CD14-positive monocyte (primary cell): ENCODE measurements around the gene FATE1. TPM values are rescaled to one million over a fixed set of nuclear protein-coding genes. Genes with fewer than 3 reads are reported as not detected.

Experiments
- DNase-seq, 3 donors: peaks; one replicate each; pipeline ENCODE4 v3.0.0-alpha.2; 2011 to 2022
- H2AFZ ChIP-seq: 2 replicates; pipeline ENCODE4 v1.6.0; 2012; ENCODE audit warnings: mild to moderate bottlenecking, low read depth, low read length, inconsistent platforms; ENCODE audit not compliant: insufficient read depth, poor library complexity, severe bottlenecking
- H3K27ac ChIP-seq, 2 donors: 1 replicate in 1 of 2; 2 replicates in 1 of 2; pipeline ENCODE4 v1.5.1; 2012 to 2013; ENCODE audit warnings: low read length in 2 of 2, control low read depth in 1 of 2, inconsistent platforms in 1 of 2, low read depth in 1 of 2, mild to moderate bottlenecking in 1 of 2
- H3K27me3 ChIP-seq, 2 donors: one replicate each; pipeline versions ENCODE4 v1.6.0 to v1.6.1; 2011 to 2013; ENCODE audit warnings: low read length in 2 of 2; ENCODE audit not compliant: control insufficient read depth in 2 of 2, insufficient read depth in 2 of 2
- H3K36me3 ChIP-seq, 2 donors: replicated peaks in 1 of 2; 1 replicate in 1 of 2; 2 replicates in 1 of 2; pipeline versions ENCODE4 v1.5.1 to v1.6.1; 2012 to 2013; ENCODE audit warnings: low read length in 2 of 2, control low read depth in 1 of 2, inconsistent platforms in 1 of 2, mild to moderate bottlenecking in 1 of 2; ENCODE audit not compliant: insufficient read depth in 2 of 2, control insufficient read depth in 1 of 2
- H3K4me1 ChIP-seq, 2 donors: 1 replicate in 1 of 2; 2 replicates in 1 of 2; pipeline versions ENCODE4 v1.5.1 to v1.6.1; 2012 to 2013; ENCODE audit warnings: low read length in 2 of 2, control low read depth in 1 of 2, inconsistent platforms in 1 of 2, mild to moderate bottlenecking in 1 of 2, moderate library complexity in 1 of 2; ENCODE audit not compliant: insufficient read depth in 2 of 2, control insufficient read depth in 1 of 2
- H3K4me2 ChIP-seq: replicated peaks from 2 replicates; pipeline ENCODE3; 2012; ENCODE audit warnings: low read length, moderate library complexity, mild to moderate bottlenecking; ENCODE audit not compliant: poor library complexity, severe bottlenecking; ENCODE audit errors: extremely low read depth
- H3K4me3 ChIP-seq, 3 experiments: fragments of 200-600 bp in 1 of 3; sonication (generic) in 1 of 3; replicated peaks in 1 of 3; 1 replicate in 2 of 3; 2 replicates in 1 of 3; pipeline ENCODE4 v1.5.1; 2011 to 2013; ENCODE audit warnings: low read length in 3 of 3, mild to moderate bottlenecking in 3 of 3, control low read depth in 2 of 3, low read depth in 2 of 3, inconsistent platforms in 1 of 3, moderate library complexity in 1 of 3
- H3K79me2 ChIP-seq: 2 replicates; pipeline ENCODE4 v1.6.0; 2012; ENCODE audit warnings: mild to moderate bottlenecking, control low read depth, inconsistent platforms, low read length, moderate library complexity; ENCODE audit not compliant: insufficient read depth
- H3K9ac ChIP-seq: 2 replicates; pipeline ENCODE4 v1.6.0; 2017; ENCODE audit warnings: low read length, mild to moderate bottlenecking; ENCODE audit not compliant: insufficient read depth, poor library complexity, severe bottlenecking
- H3K9me3 ChIP-seq, 2 donors: replicated peaks in 1 of 2; 1 replicate in 1 of 2; 2 replicates in 1 of 2; pipeline versions ENCODE4 v1.5.1 to v1.6.1; 2012 to 2013; ENCODE audit warnings: low read length in 2 of 2, control low read depth in 1 of 2; ENCODE audit not compliant: control insufficient read depth in 1 of 2, insufficient read depth in 1 of 2
- H4K20me1 ChIP-seq: 2 replicates; pipeline ENCODE4 v1.6.0; 2012; ENCODE audit warnings: mild to moderate bottlenecking, low read length, control low read depth, moderate library complexity; ENCODE audit not compliant: insufficient read depth
- H3K27ac Mint-ChIP-seq, 7 donors: one replicate each; pipeline ENCODE4 v1.8.0; 2020; ENCODE audit warnings: mild to moderate bottlenecking in 7 of 7, mixed read lengths in 7 of 7, moderate library complexity in 6 of 7, inconsistent platforms in 2 of 7
- H3K27me3 Mint-ChIP-seq, 3 donors: one replicate each; pipeline ENCODE4 v1.8.0; 2021 to 2022; ENCODE audit warnings: low read depth in 3 of 3, mild to moderate bottlenecking in 3 of 3, mixed read lengths in 3 of 3, moderate library complexity in 3 of 3, inconsistent platforms in 1 of 3
- H3K36me3 Mint-ChIP-seq, 2 donors: one replicate each; pipeline ENCODE4 v1.8.0; 2020; ENCODE audit warnings: mixed read lengths in 2 of 2, inconsistent platforms in 1 of 2, mild to moderate bottlenecking in 1 of 2
- H3K4me1 Mint-ChIP-seq: one replicate; pipeline ENCODE4 v1.8.0; 2020; ENCODE audit warnings: mild to moderate bottlenecking, mixed read lengths
- H3K4me3 Mint-ChIP-seq, 2 donors: one replicate each; pipeline ENCODE4 v1.8.0; 2020; ENCODE audit warnings: mild to moderate bottlenecking in 2 of 2, mixed read lengths in 2 of 2, moderate library complexity in 1 of 2
- H3K9me3 Mint-ChIP-seq, 7 donors: one replicate each; pipeline ENCODE4 v1.8.0; 2020 to 2022; ENCODE audit warnings: mixed read lengths in 7 of 7, mild to moderate bottlenecking in 6 of 7, moderate library complexity in 6 of 7, inconsistent platforms in 2 of 7
- WGBS: methylation state at CpG from one replicate; pipeline ENCODE4 v1.1.5; 2013; ENCODE audit warnings: missing lambda C conversion rate; ENCODE audit not compliant: insufficient coverage; 5-methylcytosine and 5-hydroxymethylcytosine counted together
- intact Hi-C, 2 donors: fragments of 100-400 bp; cut with micrococcal nuclease; formaldehyde crosslinking; loops; one replicate each; pipeline versions ENCODE4 v1.15.0 to v1.15.1; 2023
- polyA plus RNA-seq, 3 donors: library from polyadenylated mRNA; depleted of rRNA in 1 of 3; unstranded in 2 of 3; stranded (reverse) in 1 of 3; fragments of 300-500 nt in 2 of 3; fragments of >200 nt in 1 of 3; fragmentation: Illumina TruSeq in 2 of 3; gene quantifications; 1 replicate in 2 of 3; 2 replicates in 1 of 3; pipeline ENCODE4 v1.2.3, GENCODE V29; 2012 to 2021
- TF ChIP-seq, protein P1 (sequence below): fragments of 200-600 bp; IDR thresholded peaks from one replicate; pipeline ENCODE4 v1.8.0; 2022; ENCODE audit warnings: antibody characterized with exemption, mild to moderate bottlenecking

FATE1 gene
- polyA plus RNA-seq, 3 donors = not detected

DNA sequence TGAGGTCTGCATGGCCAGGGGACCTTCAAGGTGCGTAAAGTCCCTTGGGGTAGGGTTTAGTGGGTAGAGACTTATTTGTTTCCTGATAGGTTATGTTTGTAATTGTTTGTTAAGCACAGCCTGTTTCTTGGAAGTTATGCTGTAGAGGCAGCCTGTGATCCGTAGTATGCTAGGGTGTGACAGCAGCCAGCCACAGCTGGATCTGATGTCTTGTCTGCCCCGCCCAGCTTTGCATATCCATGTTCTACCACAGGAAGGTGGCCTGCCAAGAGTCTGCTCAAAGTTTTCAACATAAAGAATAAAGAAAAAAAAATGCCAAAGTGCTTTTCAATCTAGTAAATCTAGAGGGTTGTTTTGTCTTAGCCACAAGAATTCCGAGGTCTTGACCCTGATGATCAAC, 39.6 kb upstream of the FATE1 start:
- Histone ChIP-seq H3K36me3 (no peaks in the 10 kb centered on the region), H3K9me3 (no peaks in the 10 kb centered on the region), H3K79me2 (no peaks in the 10 kb centered on the region), H3K9ac (no peak overlapping the region), H4K20me1 (no peaks in the 10 kb centered on the region), H3K4me1 (no peaks in the 10 kb centered on the region), H3K4me2 (no peak overlapping the region), H3K4me3 (no peak overlapping the region), H2AFZ (no peak overlapping the region), H3K27me3 (no peaks in the 10 kb centered on the region), H3K27ac (no peak overlapping the region)
- Mint-ChIP-seq H3K27ac (no peak overlapping the region), H3K4me1 (peaks cover 4% of the 10 kb centered on the region), H3K27me3 (peaks cover 1 to 2% (median 1%) of the 10 kb centered on the region in 3 donors), H3K9me3 (no peaks in the 10 kb centered on the region), H3K36me3 (no peaks in the 10 kb centered on the region), H3K4me3 (no peak overlapping the region)
- intact Hi-C loops = no loop called here
- 100% methylated on average over 2 of the region's 4 CpGs for WGBS
- TF ChIP-seq, protein P1, sequence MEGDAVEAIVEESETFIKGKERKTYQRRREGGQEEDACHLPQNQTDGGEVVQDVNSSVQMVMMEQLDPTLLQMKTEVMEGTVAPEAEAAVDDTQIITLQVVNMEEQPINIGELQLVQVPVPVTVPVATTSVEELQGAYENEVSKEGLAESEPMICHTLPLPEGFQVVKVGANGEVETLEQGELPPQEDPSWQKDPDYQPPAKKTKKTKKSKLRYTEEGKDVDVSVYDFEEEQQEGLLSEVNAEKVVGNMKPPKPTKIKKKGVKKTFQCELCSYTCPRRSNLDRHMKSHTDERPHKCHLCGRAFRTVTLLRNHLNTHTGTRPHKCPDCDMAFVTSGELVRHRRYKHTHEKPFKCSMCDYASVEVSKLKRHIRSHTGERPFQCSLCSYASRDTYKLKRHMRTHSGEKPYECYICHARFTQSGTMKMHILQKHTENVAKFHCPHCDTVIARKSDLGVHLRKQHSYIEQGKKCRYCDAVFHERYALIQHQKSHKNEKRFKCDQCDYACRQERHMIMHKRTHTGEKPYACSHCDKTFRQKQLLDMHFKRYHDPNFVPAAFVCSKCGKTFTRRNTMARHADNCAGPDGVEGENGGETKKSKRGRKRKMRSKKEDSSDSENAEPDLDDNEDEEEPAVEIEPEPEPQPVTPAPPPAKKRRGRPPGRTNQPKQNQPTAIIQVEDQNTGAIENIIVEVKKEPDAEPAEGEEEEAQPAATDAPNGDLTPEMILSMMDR = no peak
- no peak for DNase-seq

DNA sequence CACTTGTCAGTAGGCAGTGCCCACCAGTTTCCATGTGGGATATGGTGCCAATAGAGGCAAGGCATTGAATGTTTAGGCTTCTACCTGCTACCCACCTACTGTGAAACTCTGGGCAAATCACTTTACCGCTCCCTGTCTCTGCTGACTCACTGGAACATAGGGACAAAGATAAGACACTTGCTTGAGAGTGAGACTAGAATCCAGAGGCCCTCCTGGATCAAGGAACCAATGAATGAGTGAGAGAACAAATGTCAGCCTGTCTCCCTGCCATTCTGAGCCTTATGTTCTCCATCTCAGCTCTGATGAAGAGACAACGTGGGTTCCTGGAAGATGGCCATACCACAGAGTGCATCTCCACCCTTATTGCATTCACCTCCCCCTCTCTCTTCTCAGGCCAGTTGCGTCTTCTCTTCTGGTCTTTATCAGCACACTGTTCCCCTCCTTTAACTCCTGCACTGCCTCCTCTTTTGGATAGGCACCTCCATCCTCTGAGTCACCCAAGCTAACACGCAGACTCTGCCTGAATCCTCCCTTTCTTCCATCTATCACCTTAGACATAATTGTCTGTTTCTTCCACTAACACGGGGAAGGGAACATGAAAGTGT, 35.9 kb upstream of the FATE1 start:
- Histone ChIP-seq H3K27ac (no peak overlapping the region), H4K20me1 (no peaks in the 10 kb centered on the region), H3K27me3 (peaks cover 0 to under 1% of the 10 kb centered on the region in 2 donors), H2AFZ (no peak overlapping the region), H3K79me2 (no peaks in the 10 kb centered on the region), H3K4me2 (no peak overlapping the region), H3K36me3 (no peaks in the 10 kb centered on the region), H3K4me1 (no peaks in the 10 kb centered on the region), H3K9ac (no peak overlapping the region), H3K9me3 (no peaks in the 10 kb centered on the region), H3K4me3 (no peak overlapping the region)
- Mint-ChIP-seq H3K9me3 (no peaks in the 10 kb centered on the region), H3K4me1 (peaks cover 4% of the 10 kb centered on the region), H3K27ac (no peak overlapping the region), H3K4me3 (peak overlapping the region in 1 of 2 donors; percentile 51), H3K36me3 (no peaks in the 10 kb centered on the region), H3K27me3 (peaks cover 3 to 6% (median 4%) of the 10 kb centered on the region in 3 donors)
- TF ChIP-seq, protein P1 = no peak
- 10% methylated on average over 2 of the region's 5 CpGs for WGBS
- DNase-seq = no peak
- intact Hi-C loops = loop anchor here (5.0 kb wide), 1 partner anchor 528 kb away; no protein-coding TSS in a partner anchor
